Neural cell (in vitro differentiated cells): ENCODE data around the gene PORCN. TPM values are rescaled to one million over a fixed set of nuclear protein-coding genes. Genes with fewer than 3 reads are reported as not detected.

Experiments used
- H2AFZ ChIP-seq: fragments of 200-600, 300-800 bp; sonication (generic), shearing (Covaris generic); 2 replicates; pipeline ENCODE4 v1.6.0; 2014; ENCODE audit warnings: low read depth, mild to moderate bottlenecking, antibody characterized with exemption, low read length, moderate library complexity
- H3F3A ChIP-seq: fragments of 200-600 bp; shearing (Covaris generic); 2 replicates; pipeline ENCODE4 v1.6.1; 2016; ENCODE audit warnings: mild to moderate bottlenecking, moderate library complexity, mixed read lengths, antibody characterized with exemption, low read length; ENCODE audit not compliant: insufficient read depth, poor library complexity, severe bottlenecking
- H3K27ac ChIP-seq: fragments of 200-600, 300-800 bp; sonication (generic), shearing (Covaris generic); 2 replicates; pipeline ENCODE4 v1.5.1; 2014; ENCODE audit warnings: mild to moderate bottlenecking, low read length, moderate library complexity
- H3K27me3 ChIP-seq: fragments of 300-800, 200-600 bp; sonication (generic), shearing (Covaris generic); 2 replicates; pipeline ENCODE4 v1.6.0; 2014; ENCODE audit warnings: mild to moderate bottlenecking, low read depth, low read length, moderate library complexity; ENCODE audit not compliant: insufficient read depth
- H3K36me3 ChIP-seq: fragments of 300-800, 200-600 bp; sonication (generic), shearing (Covaris generic); 2 replicates; pipeline ENCODE4 v1.5.1; 2014; ENCODE audit warnings: mild to moderate bottlenecking, antibody characterized with exemption, low read length, moderate library complexity; ENCODE audit not compliant: insufficient read depth
- H3K4me2 ChIP-seq: fragments of 300-800, 200-600 bp; sonication (generic), shearing (Covaris generic); 2 replicates; pipeline ENCODE4 v1.6.0; 2014; ENCODE audit warnings: mild to moderate bottlenecking, low read length
- H3K4me3 ChIP-seq: fragments of 300-800, 200-600 bp; sonication (generic), shearing (Covaris generic); 2 replicates; pipeline ENCODE4 v1.5.1; 2014; ENCODE audit warnings: mild to moderate bottlenecking, low read length, moderate library complexity
- H3K79me2 ChIP-seq: fragments of 200-600 bp; shearing (Covaris generic); replicated peaks from 2 replicates; pipeline ENCODE4 v1.6.0; 2014; ENCODE audit warnings: mild to moderate bottlenecking, low read length, moderate library complexity; ENCODE audit not compliant: insufficient read depth
- H3K9ac ChIP-seq: fragments of 300-800, 200-600 bp; sonication (generic), shearing (Covaris generic); 2 replicates; pipeline ENCODE4 v1.6.1; 2016; ENCODE audit warnings: mild to moderate bottlenecking, low read length, mixed read lengths
- H3K9me2 ChIP-seq: fragments of 200-600 bp; shearing (Covaris generic); 2 replicates; pipeline ENCODE4 v1.6.1; 2016; ENCODE audit warnings: mild to moderate bottlenecking, low read length, mixed read lengths; ENCODE audit not compliant: insufficient read depth
- H3K9me3 ChIP-seq: fragments of 200-600, 300-800 bp; sonication (generic), shearing (Covaris generic); 2 replicates; pipeline ENCODE4 v1.6.1; 2016; ENCODE audit warnings: mild to moderate bottlenecking, mixed run types, low read length, moderate library complexity, mixed read lengths
- H4K20me1 ChIP-seq: fragments of 200-600 bp; shearing (Covaris generic); 2 replicates; pipeline ENCODE4 v1.6.1; 2016; ENCODE audit warnings: mild to moderate bottlenecking, mixed run types; ENCODE audit not compliant: insufficient read depth
- CTCF ChIP-seq: fragments of 450-650 bp; IDR thresholded peaks from 2 replicates; pipeline ENCODE4 v1.5.1; 2014; ENCODE audit warnings: antibody characterized with exemption, mild to moderate bottlenecking, moderate library complexity; ENCODE audit not compliant: poor library complexity, severe bottlenecking
- EZH2 ChIP-seq: fragments of 200-600, 300-800 bp; shearing (Covaris generic), sonication (generic); IDR thresholded peaks from 2 replicates; pipeline ENCODE4 v1.6.1; 2014; ENCODE audit warnings: antibody characterized with exemption, low read length, borderline replicate concordance, mild to moderate bottlenecking; ENCODE audit not compliant: insufficient read depth, poor library complexity, severe bottlenecking
- MXI1 ChIP-seq: fragments of 450-650 bp; conservative IDR thresholded peaks from 2 replicates; pipeline ENCODE4 v1.6.1; 2014; ENCODE audit warnings: antibody characterized with exemption, mild to moderate bottlenecking; ENCODE audit not compliant: poor library complexity, severe bottlenecking
- RAD21 ChIP-seq: fragments of 450-650 bp; conservative IDR thresholded peaks from 2 replicates; pipeline ENCODE4 v1.6.1; 2014; ENCODE audit warnings: antibody characterized with exemption, mild to moderate bottlenecking, moderate library complexity
- REST ChIP-seq: IDR thresholded peaks from 2 replicates; pipeline ENCODE4 v1.6.1; 2012; ENCODE audit warnings: borderline replicate concordance
- SMC3 ChIP-seq: fragments of 450-650 bp; conservative IDR thresholded peaks from 2 replicates; pipeline ENCODE4 v1.6.1; 2014; ENCODE audit warnings: antibody characterized with exemption, mild to moderate bottlenecking, moderate library complexity; ENCODE audit not compliant: poor library complexity
- TAF1 ChIP-seq: IDR thresholded peaks from 2 replicates; pipeline ENCODE4 v1.6.1; 2012; ENCODE audit warnings: low read depth
- polyA plus RNA-seq: library from polyadenylated mRNA; depleted of rRNA; stranded (reverse); fragments of >200 nt; gene quantifications from 2 replicates; pipeline ENCODE4 v1.2.3, GENCODE V29; 2014

PORCN gene
- polyA plus RNA-seq, 1 donor from 2014 or later = 29.8 TPM

GRCh38 chrX:48473704-48473990, 35.1 kb upstream of the PORCN start:
- Histone ChIP-seq H3K9me3 (no peaks in the 10 kb centered on the region), H3K4me3 (no peak overlapping the region), H3K36me3 (no peaks in the 10 kb centered on the region), H3K27me3 (no peaks in the 10 kb centered on the region), H3K9ac (no peak overlapping the region), H3K4me2 (no peak overlapping the region), H3K27ac (no peak overlapping the region), H4K20me1 (no peaks in the 10 kb centered on the region), H3K79me2 (peaks cover 11% of the 10 kb centered on the region), H2AFZ (no peak overlapping the region), H3K9me2 (no peaks in the 10 kb centered on the region), H3F3A (no peaks in the 10 kb centered on the region)
- TF ChIP-seq CTCF = no peak
- TF ChIP-seq RAD21 = no peak
- TF ChIP-seq MXI1 = no peak

DNA sequence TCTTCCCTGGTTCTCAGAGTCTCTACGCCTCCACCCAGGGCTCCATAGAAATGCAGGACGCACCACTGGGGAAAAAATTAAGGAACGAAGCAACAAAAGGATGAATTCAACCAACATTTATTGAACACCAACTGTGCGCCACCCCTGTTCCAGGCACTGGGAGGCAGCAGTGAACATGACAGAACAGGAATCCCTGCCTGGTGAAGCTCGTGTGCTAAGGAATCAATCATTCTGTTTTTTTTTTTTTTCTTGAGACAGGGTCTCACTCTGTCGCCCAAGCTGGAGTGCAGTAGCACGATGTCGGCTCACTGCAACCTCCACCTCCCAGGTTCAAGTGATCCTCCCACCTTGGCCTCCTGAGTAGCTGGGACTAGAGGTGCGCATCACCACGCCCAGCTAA, 34.7 kb upstream of the PORCN start:
- Histone ChIP-seq H3K4me2 (no peak overlapping the region), H3K36me3 (no peaks in the 10 kb centered on the region), H3K27me3 (no peaks in the 10 kb centered on the region), H2AFZ (no peak overlapping the region), H4K20me1 (no peaks in the 10 kb centered on the region), H3F3A (no peaks in the 10 kb centered on the region), H3K27ac (no peak overlapping the region), H3K9ac (no peak overlapping the region), H3K4me3 (no peak overlapping the region), H3K9me3 (no peaks in the 10 kb centered on the region), H3K79me2 (peaks cover 11% of the 10 kb centered on the region), H3K9me2 (no peaks in the 10 kb centered on the region)
- TF ChIP-seq RAD21 = no peak
- TF ChIP-seq TAF1 = no peak
- TF ChIP-seq CTCF = peak; percentile 34

- H3K27me3 ChIP-seq = no peaks in the 10 kb centered on the region
- no peak overlapping the region for H3K4me2 ChIP-seq
- no peaks in the 10 kb centered on the region for H3F3A ChIP-seq
- TF ChIP-seq EZH2 = no peak
- no peak for TF ChIP-seq SMC3
- TF ChIP-seq REST = no peak
- TF ChIP-seq TAF1 = no peak
- no peak for TF ChIP-seq CTCF
- peak overlapping the region; percentile 87 for H3K4me3 ChIP-seq
- no peak overlapping the region for H3K9ac ChIP-seq
- H3K79me2 ChIP-seq = peaks cover 11% of the 10 kb centered on the region
- no peaks in the 10 kb centered on the region for H3K9me3 ChIP-seq
- H2AFZ ChIP-seq = no peak overlapping the region
- no peaks in the 10 kb centered on the region for H4K20me1 ChIP-seq
- no peak overlapping the region for H3K27ac ChIP-seq
- H3K9me2 ChIP-seq = no peaks in the 10 kb centered on the region
- H3K36me3 ChIP-seq = no peaks in the 10 kb centered on the region
These were observed 34.2 kb upstream of the PORCN start for GRCh38 chrX:48474581-48474980.
